Loucy (cell line): ENCODE data around the gene TMEM89.

Experiments
- H2AFZ ChIP-seq: fragments of 200-600 bp; sonication (generic); 2 replicates; pipeline ENCODE4 v1.6.0; 2016; ENCODE audit warnings: antibody characterized with exemption, mild to moderate bottlenecking, low read length, moderate library complexity
- H3F3A ChIP-seq: fragments of 200-600 bp; 2 replicates; pipeline ENCODE4 v1.6.0; 2016; ENCODE audit warnings: antibody characterized with exemption, low read depth, mild to moderate bottlenecking
- H3K27me3 ChIP-seq: fragments of 200-600 bp; sonication (generic); 2 replicates; pipeline ENCODE4 v1.6.1; 2014; ENCODE audit warnings: low read length, mild to moderate bottlenecking; ENCODE audit not compliant: insufficient read depth, poor library complexity, severe bottlenecking
- H3K36me3 ChIP-seq: fragments of 200-600 bp; sonication (generic); 2 replicates; pipeline ENCODE4 v1.6.1; 2016; ENCODE audit warnings: low read length; ENCODE audit not compliant: insufficient read depth
- H3K4me1 ChIP-seq: fragments of 200-600 bp; sonication (generic); 2 replicates; pipeline ENCODE4 v1.5.1; 2014; ENCODE audit warnings: low read length, mild to moderate bottlenecking; ENCODE audit not compliant: insufficient read depth, poor library complexity, severe bottlenecking
- H3K4me2 ChIP-seq: fragments of 200-600 bp; sonication (generic); 2 replicates; pipeline ENCODE4 v1.6.0; 2014; ENCODE audit warnings: antibody characterized with exemption, low read length, low read depth, mild to moderate bottlenecking; ENCODE audit not compliant: poor library complexity, severe bottlenecking
- H3K4me3 ChIP-seq: fragments of 200-600 bp; sonication (generic); 2 replicates; pipeline ENCODE4 v1.5.1; 2014; ENCODE audit warnings: low read length, mild to moderate bottlenecking, mixed read lengths; ENCODE audit not compliant: poor library complexity, severe bottlenecking
- H3K79me2 ChIP-seq: fragments of 200-600 bp; sonication (generic); 2 replicates; pipeline ENCODE4 v1.6.1; 2014; ENCODE audit warnings: low read length; ENCODE audit not compliant: insufficient read depth
- H3K9ac ChIP-seq: fragments of 200-600 bp; sonication (generic); 2 replicates; pipeline ENCODE4 v1.6.0; 2014; ENCODE audit warnings: mild to moderate bottlenecking, low read depth, low read length, moderate library complexity; ENCODE audit not compliant: poor library complexity, severe bottlenecking
- H3K9me2 ChIP-seq: fragments of 200-600 bp; sonication (generic); replicated peaks from 2 replicates; pipeline ENCODE4 v1.6.1; 2016; ENCODE audit warnings: low read depth, low read length, mixed read lengths
- H3K9me3 ChIP-seq: fragments of 200-600 bp; sonication (generic); 2 replicates; pipeline ENCODE4 v1.6.1; 2014; ENCODE audit warnings: mild to moderate bottlenecking, antibody characterized with exemption, low read length, low read depth; ENCODE audit not compliant: insufficient read depth
- H4K20me1 ChIP-seq: fragments of 200-600 bp; sonication (generic); 2 replicates; pipeline ENCODE4 v1.6.0; 2014; ENCODE audit warnings: antibody characterized with exemption, low read length, mild to moderate bottlenecking; ENCODE audit not compliant: insufficient read depth, poor library complexity, severe bottlenecking
- EZH2phosphoT487 ChIP-seq: fragments of 200-600 bp; IDR thresholded peaks from 2 replicates; pipeline ENCODE4 v1.6.1; 2018; ENCODE audit warnings: antibody characterized with exemption, mild to moderate bottlenecking, moderate library complexity, borderline replicate concordance
- TF ChIP-seq, protein P1 (sequence below): fragments of 200-600 bp; sonication (generic); conservative IDR thresholded peaks from 2 replicates; pipeline ENCODE4 v1.5.1; 2014; ENCODE audit warnings: mild to moderate bottlenecking, antibody characterized with exemption, low read length

The TMEM89 gene

DNA sequence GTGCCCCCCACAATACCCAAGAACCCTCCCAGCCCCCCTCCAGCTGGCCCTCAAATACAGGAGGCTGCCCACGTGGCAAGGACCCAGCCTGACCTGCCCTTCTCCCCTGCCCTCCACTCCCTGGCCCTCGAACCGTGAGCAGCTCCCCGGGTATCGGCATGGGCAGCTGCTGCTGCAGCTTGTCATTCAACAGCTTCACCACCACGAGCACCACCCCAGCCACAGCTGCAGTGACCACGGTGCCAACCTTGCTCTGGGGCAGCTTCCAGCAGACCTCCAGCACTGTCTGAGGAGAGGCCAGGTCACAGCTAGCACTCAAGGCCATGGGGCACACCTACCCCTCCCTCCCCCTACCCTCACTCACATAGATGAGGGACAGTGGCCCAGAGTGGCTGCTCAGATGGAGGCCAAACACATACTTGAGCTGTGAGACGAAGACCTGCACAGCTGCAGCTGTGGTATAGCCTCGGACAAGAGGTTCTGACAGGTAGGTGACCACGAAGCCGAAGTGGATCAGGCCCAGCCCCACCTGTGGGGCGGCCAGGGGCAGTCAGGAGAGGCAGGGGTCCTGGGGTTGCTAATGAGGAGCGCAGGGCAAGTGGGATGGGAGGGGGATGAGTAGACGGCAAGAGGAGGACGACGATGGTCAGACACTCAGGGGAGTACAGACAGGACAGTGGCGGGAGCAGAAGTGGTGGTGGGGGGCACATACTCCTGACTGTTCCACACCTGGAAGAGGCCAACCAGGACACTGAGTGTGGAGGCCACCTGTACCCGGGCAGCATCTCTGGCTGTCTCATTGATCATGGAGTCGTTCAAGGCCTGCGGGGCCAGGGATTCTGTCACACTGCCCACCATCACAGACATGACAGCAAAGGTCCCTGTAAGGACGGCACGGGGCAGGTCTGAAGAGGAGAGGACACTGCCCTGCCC is 10.2 kb upstream of the TMEM89 start:
- H3K4me2 ChIP-seq, result peak overlapping the region; percentile 4
- no peaks in the 10 kb centered on the region for H3K9me3 ChIP-seq
- no peak overlapping the region for H2AFZ ChIP-seq
- no peak overlapping the region for H3K4me3 ChIP-seq
- peaks cover 23% of the 10 kb centered on the region for H3K4me1 ChIP-seq
- no peaks in the 10 kb centered on the region for H3F3A ChIP-seq
- no peaks in the 10 kb centered on the region for H3K9me2 ChIP-seq
- no peaks in the 10 kb centered on the region for H3K27me3 ChIP-seq
- H3K9ac ChIP-seq, result no peak overlapping the region
- TF ChIP-seq, protein P1, sequence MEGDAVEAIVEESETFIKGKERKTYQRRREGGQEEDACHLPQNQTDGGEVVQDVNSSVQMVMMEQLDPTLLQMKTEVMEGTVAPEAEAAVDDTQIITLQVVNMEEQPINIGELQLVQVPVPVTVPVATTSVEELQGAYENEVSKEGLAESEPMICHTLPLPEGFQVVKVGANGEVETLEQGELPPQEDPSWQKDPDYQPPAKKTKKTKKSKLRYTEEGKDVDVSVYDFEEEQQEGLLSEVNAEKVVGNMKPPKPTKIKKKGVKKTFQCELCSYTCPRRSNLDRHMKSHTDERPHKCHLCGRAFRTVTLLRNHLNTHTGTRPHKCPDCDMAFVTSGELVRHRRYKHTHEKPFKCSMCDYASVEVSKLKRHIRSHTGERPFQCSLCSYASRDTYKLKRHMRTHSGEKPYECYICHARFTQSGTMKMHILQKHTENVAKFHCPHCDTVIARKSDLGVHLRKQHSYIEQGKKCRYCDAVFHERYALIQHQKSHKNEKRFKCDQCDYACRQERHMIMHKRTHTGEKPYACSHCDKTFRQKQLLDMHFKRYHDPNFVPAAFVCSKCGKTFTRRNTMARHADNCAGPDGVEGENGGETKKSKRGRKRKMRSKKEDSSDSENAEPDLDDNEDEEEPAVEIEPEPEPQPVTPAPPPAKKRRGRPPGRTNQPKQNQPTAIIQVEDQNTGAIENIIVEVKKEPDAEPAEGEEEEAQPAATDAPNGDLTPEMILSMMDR, result no peak
- no peak for TF ChIP-seq EZH2phosphoT487
- peaks cover 39% of the 10 kb centered on the region; the same call in 1 of the 2 replicates for H3K36me3 ChIP-seq
- peaks cover 18% of the 10 kb centered on the region for H4K20me1 ChIP-seq
- H3K79me2 ChIP-seq, result peaks cover 40% of the 10 kb centered on the region

DNA sequence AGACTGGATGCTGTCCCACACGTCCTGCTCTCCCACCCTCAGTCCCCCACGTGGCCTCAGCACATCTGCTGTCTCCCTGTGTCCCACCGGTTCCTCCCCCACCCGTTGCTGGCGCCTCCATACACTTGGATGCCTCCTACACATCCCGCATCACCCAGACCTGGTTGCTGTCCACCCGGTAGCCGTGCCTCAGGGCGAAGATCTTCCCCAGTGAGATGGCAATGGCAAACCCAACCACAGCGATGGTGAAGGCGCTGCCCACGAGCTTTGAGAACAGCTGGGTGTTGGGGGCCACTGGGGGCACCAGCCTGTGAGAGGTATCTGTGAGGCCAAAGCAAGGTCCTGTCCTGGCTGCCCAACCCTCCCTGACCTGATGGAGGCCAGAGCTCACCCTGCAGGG is 9.3 kb upstream of the TMEM89 start:
- Histone ChIP-seq H3K4me1 (peaks cover 13% of the 10 kb centered on the region), H3K4me2 (no peak overlapping the region), H3K9ac (no peak overlapping the region), H3K9me2 (no peaks in the 10 kb centered on the region), H3K36me3 (peaks cover 47% of the 10 kb centered on the region; the same call in 1 of the 2 replicates), H3K27me3 (no peaks in the 10 kb centered on the region), H4K20me1 (peaks cover 18% of the 10 kb centered on the region), H3K4me3 (no peak overlapping the region), H2AFZ (no peak overlapping the region), H3F3A (no peaks in the 10 kb centered on the region), H3K9me3 (no peaks in the 10 kb centered on the region), H3K79me2 (peaks cover 35% of the 10 kb centered on the region)
- no peak for TF ChIP-seq EZH2phosphoT487
- TF ChIP-seq, protein P1, result no peak

DNA sequence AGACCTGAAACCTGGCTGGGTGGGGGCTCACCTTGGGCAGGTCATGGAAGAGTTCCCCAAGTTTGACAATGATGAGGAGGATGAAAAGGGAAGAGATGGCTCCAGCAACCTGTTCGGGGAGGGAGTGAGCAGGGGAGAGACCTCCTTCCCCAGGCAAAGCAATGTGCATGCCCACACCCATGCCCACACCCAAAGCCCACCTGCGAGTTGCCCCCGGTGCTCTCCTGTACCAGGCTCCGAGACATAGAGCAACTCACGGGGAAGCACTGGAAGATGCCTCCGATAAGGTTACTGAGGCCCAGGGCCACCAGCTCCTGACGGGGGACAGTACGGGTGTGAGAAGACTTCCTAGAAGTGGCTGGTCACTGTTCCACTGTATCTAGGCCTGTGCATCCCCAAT is 8.8 kb upstream of the TMEM89 start:
- Histone ChIP-seq H3K4me1 (peaks cover 13% of the 10 kb centered on the region), H3K27me3 (no peaks in the 10 kb centered on the region), H3K9me2 (no peaks in the 10 kb centered on the region), H2AFZ (no peak overlapping the region), H3K36me3 (peaks cover 47% of the 10 kb centered on the region; the same call in 1 of the 2 replicates), H3K4me2 (no peak overlapping the region), H3K79me2 (peaks cover 35% of the 10 kb centered on the region), H3K4me3 (no peak overlapping the region), H3K9ac (no peak overlapping the region), H4K20me1 (peaks cover 18% of the 10 kb centered on the region), H3F3A (no peaks in the 10 kb centered on the region), H3K9me3 (no peaks in the 10 kb centered on the region)
- TF ChIP-seq EZH2phosphoT487, result no peak
- TF ChIP-seq, protein P1, result no peak
